T-helper 1 cell treated with Interleukin-12 subunit alpha and Interleukin-12 subunit beta and Interleukin-4 antibody, amounts not matched to agents 30 ng/mL and 1 ng/mL, for 36 hours (primary cell): Measurements from ENCODE around the gene IL36B. TPM values are rescaled to one million over a fixed set of nuclear protein-coding genes. Genes with fewer than 3 reads are reported as not detected.

Experiments
- intact Hi-C: fragments of 100-400 bp; cut with micrococcal nuclease; formaldehyde crosslinking; loops from one replicate; pipeline ENCODE4 v1.15.1; 2024
- total RNA-seq: library from RNA; stranded (reverse); gene quantifications from 2 replicates; pipeline ENCODE4 v1.2.3, GENCODE V29; 2022

IL36B gene
- total RNA-seq, 1 donor from 2014 or later: not detected

- intact Hi-C loops: no loop called here
These were observed 3.9 kb upstream of the IL36B start for GRCh38 chr2:113056521-113056920.

- intact Hi-C loops: no loop called here
These were observed 1.4 kb upstream of the IL36B start for GRCh38 chr2:113054066-113054465.

- intact Hi-C loops: no loop called here
These were observed 999 bp upstream of the IL36B start for GRCh38 chr2:113053666-113054065.

- intact Hi-C loops: no loop called here
These were observed 1.5 kb downstream of the IL36B start for GRCh38 chr2:113050921-113051895.

- intact Hi-C loops: no loop called here
These were observed 6.2 kb downstream of the IL36B start for GRCh38 chr2:113046465-113046864.

- intact Hi-C loops: no loop called here
These were observed 10.8 kb downstream of the IL36B start for GRCh38 chr2:113041871-113042270.

GRCh38 chr2:113039719-113040118, 12.9 kb downstream of the IL36B start:
- intact Hi-C loops: no loop called here

GRCh38 chr2:113039158-113039557, 13.5 kb downstream of the IL36B start:
- intact Hi-C loops: no loop called here

GRCh38 chr2:113038291-113038690, 14.4 kb downstream of the IL36B start:
- intact Hi-C loops: no loop called here

GRCh38 chr2:113036763-113037162, 15.9 kb downstream of the IL36B start:
- intact Hi-C loops: no loop called here

GRCh38 chr2:113034016-113034415, 18.7 kb downstream of the IL36B start:
- intact Hi-C loops: no loop called here

- intact Hi-C loops: no loop called here
These were observed 19.9 kb downstream of the IL36B start for GRCh38 chr2:113032737-113033136.

GRCh38 chr2:113028112-113028511, 24.6 kb downstream of the IL36B start:
- intact Hi-C loops: no loop called here

GRCh38 chr2:113027691-113028090, 25.0 kb downstream of the IL36B start:
- intact Hi-C loops: no loop called here

GRCh38 chr2:113025737-113026136, 26.9 kb downstream of the IL36B start:
- intact Hi-C loops: no loop called here

GRCh38 chr2:113024764-113025163, 27.9 kb downstream of the IL36B start:
- intact Hi-C loops: no loop called here

- intact Hi-C loops: no loop called here
These were observed 31.4 kb downstream of the IL36B start for GRCh38 chr2:113021312-113021711.

GRCh38 chr2:113018509-113018908, 34.2 kb downstream of the IL36B start:
- intact Hi-C loops: no loop called here

GRCh38 chr2:113015655-113016054, 37.0 kb downstream of the IL36B start:
- intact Hi-C loops: no loop called here

GRCh38 chr2:113015042-113015441, 37.6 kb downstream of the IL36B start:
- intact Hi-C loops: no loop called here

- intact Hi-C loops: no loop called here
These were observed 38.6 kb downstream of the IL36B start for GRCh38 chr2:113014067-113014466.

GRCh38 chr2:113013336-113013661, 39.4 kb downstream of the IL36B start:
- intact Hi-C loops: no loop called here
